Testis (tissue), 2 donors: ENCODE data around the gene IPO11.

ENCODE experiments used
- POLR2A ChIP-seq: fragments of 450-650 bp; IDR thresholded peaks from one replicate; pipeline ENCODE4 v1.6.1; 2017; ENCODE audit warnings: antibody characterized with exemption, mild to moderate bottlenecking, moderate library complexity
- TF ChIP-seq, protein P1 (sequence below), 3 experiments: fragments of 450-650 bp in 2 of 3; fragments of 200-600 bp in 1 of 3; sonication (generic) in 1 of 3; IDR thresholded peaks; one replicate each; pipeline ENCODE4 v1.5.1; 2016 to 2019; ENCODE audit warnings: antibody characterized with exemption in 3 of 3, mild to moderate bottlenecking in 2 of 3, moderate library complexity in 1 of 3

DNA sequence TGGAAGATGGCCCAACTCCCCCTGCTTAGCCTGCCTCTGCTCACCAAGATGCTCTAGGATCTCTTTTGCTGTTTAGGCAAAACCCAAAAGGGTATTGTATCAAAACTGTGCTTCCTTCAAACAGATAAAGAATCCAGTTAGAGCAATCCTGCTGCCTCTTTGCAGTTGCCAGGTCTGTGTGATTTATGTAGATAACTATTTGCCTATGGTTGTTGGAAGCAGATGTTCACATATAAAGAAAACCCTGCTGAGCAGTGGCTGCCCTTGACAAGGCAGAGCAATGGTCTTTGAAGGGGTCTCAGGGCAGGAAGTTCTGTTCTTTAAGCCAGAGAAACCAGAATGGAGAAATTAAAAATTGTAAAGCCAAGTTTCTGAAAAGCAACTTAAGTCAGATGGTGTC lies 234.7 kb downstream of the IPO11 start:
- TF ChIP-seq POLR2A = no peak
- TF ChIP-seq, protein P1, sequence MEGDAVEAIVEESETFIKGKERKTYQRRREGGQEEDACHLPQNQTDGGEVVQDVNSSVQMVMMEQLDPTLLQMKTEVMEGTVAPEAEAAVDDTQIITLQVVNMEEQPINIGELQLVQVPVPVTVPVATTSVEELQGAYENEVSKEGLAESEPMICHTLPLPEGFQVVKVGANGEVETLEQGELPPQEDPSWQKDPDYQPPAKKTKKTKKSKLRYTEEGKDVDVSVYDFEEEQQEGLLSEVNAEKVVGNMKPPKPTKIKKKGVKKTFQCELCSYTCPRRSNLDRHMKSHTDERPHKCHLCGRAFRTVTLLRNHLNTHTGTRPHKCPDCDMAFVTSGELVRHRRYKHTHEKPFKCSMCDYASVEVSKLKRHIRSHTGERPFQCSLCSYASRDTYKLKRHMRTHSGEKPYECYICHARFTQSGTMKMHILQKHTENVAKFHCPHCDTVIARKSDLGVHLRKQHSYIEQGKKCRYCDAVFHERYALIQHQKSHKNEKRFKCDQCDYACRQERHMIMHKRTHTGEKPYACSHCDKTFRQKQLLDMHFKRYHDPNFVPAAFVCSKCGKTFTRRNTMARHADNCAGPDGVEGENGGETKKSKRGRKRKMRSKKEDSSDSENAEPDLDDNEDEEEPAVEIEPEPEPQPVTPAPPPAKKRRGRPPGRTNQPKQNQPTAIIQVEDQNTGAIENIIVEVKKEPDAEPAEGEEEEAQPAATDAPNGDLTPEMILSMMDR (IDR thresholded peaks at IDR 0.05) = no peak
